H7 (cell line): ENCODE results near the gene NLRC3. TPM values are rescaled to one million over a fixed set of nuclear protein-coding genes. Genes with fewer than 3 reads are reported as not detected.

Experiments
- DNase-seq: peaks from one replicate; pipeline ENCODE4 v3.0.0; 2012
- H3K27me3 ChIP-seq: 2 replicates; pipeline ENCODE4 v1.6.0; 2011; ENCODE audit warnings: mild to moderate bottlenecking, low read length; ENCODE audit not compliant: control insufficient read depth, insufficient read depth
- H3K36me3 ChIP-seq: replicated peaks from 2 replicates; pipeline ENCODE4 v1.5.1; 2011; ENCODE audit warnings: low read length; ENCODE audit not compliant: control insufficient read depth, insufficient read depth
- H3K4me3 ChIP-seq: 2 replicates; pipeline ENCODE4 v1.5.1; 2011; ENCODE audit warnings: low read depth, mild to moderate bottlenecking, control low read depth, low read length, moderate library complexity; ENCODE audit not compliant: insufficient read depth
- total RNA-seq: library from RNA; depleted of rRNA; stranded (reverse); fragments of >200 nt; shearing (Covaris generic); gene quantifications from 2 replicates; pipeline ENCODE4 v1.2.3, GENCODE V29; 2014

Gene NLRC3
- total RNA-seq, 1 experiment from 2014 or later: 0.03 TPM

- peak; percentile 79 for DNase-seq
- Histone ChIP-seq H3K4me3 (no peak overlapping the region), H3K36me3 (peaks cover 3% of the 10 kb centered on the region)
These were observed 1.7 kb upstream of the NLRC3 start for GRCh38 chr16:3578610-3579551.

GRCh38 chr16:3578121-3578520 lies 918 bp upstream of the NLRC3 start:
- Histone ChIP-seq H3K4me3 (no peak overlapping the region), H3K27me3 (no peaks in the 10 kb centered on the region), H3K36me3 (peaks cover 2% of the 10 kb centered on the region)
- DNase-seq: peak; percentile 33

More at GRCh38 chr16:3578610-3579551, 1.7 kb upstream of the NLRC3 start:
- H3K27me3 ChIP-seq: no peaks in the 10 kb centered on the region

DNA sequence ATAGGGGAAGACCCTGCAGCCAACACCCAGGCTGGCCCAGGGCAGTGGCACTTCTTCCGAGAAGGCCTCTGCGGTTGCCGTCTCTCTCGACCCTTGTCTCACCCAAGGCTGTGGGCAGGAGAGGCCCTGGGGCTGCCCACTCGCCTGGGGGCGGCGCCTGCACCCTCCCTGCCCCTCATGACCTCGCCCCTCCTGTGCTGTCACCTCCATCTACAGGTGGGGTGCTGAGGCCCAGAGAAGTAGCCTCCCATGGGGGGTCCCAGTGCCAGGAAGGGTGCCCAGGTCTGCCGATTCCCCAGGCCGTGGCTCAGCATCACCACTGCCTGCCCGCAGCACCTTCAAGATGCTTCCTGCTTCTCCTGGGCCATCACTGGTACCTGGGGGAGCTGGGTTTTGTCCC lies 992 bp downstream of the NLRC3 start:
- H3K36me3 ChIP-seq: no peaks in the 10 kb centered on the region
- H3K4me3 ChIP-seq: no peak overlapping the region
- peak; percentile 45 for DNase-seq
- no peaks in the 10 kb centered on the region for H3K27me3 ChIP-seq

DNA sequence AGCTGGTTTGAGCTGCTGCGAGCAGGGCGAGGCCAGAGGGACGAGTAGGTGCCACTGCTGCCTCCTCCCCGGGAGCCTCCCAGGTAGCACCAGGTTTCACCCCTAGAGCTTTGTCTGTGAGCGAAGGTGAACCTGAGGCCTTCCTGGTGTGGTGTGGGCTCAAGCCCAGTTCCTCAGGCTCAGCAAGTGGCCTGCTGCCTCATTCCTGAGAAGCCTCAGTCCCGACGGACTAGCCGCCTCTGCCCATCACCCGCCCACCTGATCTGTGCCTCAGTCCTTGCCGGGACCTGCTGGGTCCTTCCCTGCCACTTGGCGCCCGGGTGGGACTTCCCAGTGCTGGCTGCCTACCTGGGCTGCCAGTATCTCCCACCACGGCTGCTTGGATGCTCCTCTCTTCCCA lies 1.7 kb downstream of the NLRC3 start:
- H3K27me3 ChIP-seq: no peaks in the 10 kb centered on the region
- no peaks in the 10 kb centered on the region for H3K36me3 ChIP-seq
- no peak overlapping the region for H3K4me3 ChIP-seq
- DNase-seq: peak; percentile 53

DNA sequence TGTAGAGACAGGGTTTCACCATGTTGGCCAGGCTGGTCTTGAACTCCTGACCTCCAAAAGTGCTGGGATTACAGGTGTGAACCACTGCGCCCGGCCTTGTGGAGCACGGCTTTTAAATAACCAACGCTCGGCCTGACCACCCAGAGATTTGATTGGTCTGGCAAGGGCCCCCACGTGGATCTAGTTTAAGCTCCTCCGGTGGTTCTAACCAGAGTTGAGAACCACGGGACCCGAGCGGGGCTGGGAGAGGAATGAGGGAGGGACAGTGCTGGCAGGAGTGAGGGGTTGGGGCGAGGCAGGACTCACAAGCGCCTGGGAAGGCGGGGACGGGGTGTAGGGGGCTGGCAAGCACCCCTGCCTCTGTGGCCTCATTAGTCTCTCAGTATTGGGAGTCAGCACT lies 3.0 kb downstream of the NLRC3 start:
- H3K27me3 ChIP-seq: no peaks in the 10 kb centered on the region
- no peaks in the 10 kb centered on the region for H3K36me3 ChIP-seq
- H3K4me3 ChIP-seq: no peak overlapping the region
- peak; percentile 36 for DNase-seq

- no peak overlapping the region for H3K4me3 ChIP-seq
- no peaks in the 10 kb centered on the region for H3K27me3 ChIP-seq
- no peak for DNase-seq
- no peaks in the 10 kb centered on the region for H3K36me3 ChIP-seq
These were observed 3.9 kb downstream of the NLRC3 start for GRCh38 chr16:3573146-3573815.

GRCh38 chr16:3570420-3571062 lies 6.7 kb downstream of the NLRC3 start:
- DNase-seq: peak; percentile 53
- H3K36me3 ChIP-seq: no peaks in the 10 kb centered on the region
- H3K27me3 ChIP-seq: no peaks in the 10 kb centered on the region
- H3K4me3 ChIP-seq: no peak overlapping the region

- H3K4me3 ChIP-seq: no peak overlapping the region
- no peaks in the 10 kb centered on the region for H3K27me3 ChIP-seq
- DNase-seq: no peak
- H3K36me3 ChIP-seq: no peaks in the 10 kb centered on the region
These were observed 7.4 kb downstream of the NLRC3 start for GRCh38 chr16:3569851-3570250.

GRCh38 chr16:3566990-3567389 lies 10.2 kb downstream of the NLRC3 start:
- Histone ChIP-seq H3K4me3 (no peak overlapping the region), H3K36me3 (no peaks in the 10 kb centered on the region), H3K27me3 (no peaks in the 10 kb centered on the region)
- DNase-seq: peak; percentile 78

DNA sequence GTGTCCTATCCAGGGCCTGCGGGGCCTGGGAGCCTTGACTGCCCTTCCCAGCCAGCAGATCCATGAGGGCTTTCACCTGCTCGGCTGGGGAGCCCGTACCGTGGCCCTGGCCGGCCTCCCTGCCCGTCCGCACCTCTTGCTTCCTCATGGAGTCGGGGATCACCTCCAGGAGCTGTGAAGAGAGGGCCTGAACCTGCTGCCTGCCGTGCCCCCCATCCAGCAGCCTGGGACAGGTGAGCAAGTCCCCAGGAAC lies 12.4 kb downstream of the NLRC3 start:
- no peak for DNase-seq
- no peaks in the 10 kb centered on the region for H3K27me3 ChIP-seq
- no peaks in the 10 kb centered on the region for H3K36me3 ChIP-seq
- H3K4me3 ChIP-seq: no peak overlapping the region

DNA sequence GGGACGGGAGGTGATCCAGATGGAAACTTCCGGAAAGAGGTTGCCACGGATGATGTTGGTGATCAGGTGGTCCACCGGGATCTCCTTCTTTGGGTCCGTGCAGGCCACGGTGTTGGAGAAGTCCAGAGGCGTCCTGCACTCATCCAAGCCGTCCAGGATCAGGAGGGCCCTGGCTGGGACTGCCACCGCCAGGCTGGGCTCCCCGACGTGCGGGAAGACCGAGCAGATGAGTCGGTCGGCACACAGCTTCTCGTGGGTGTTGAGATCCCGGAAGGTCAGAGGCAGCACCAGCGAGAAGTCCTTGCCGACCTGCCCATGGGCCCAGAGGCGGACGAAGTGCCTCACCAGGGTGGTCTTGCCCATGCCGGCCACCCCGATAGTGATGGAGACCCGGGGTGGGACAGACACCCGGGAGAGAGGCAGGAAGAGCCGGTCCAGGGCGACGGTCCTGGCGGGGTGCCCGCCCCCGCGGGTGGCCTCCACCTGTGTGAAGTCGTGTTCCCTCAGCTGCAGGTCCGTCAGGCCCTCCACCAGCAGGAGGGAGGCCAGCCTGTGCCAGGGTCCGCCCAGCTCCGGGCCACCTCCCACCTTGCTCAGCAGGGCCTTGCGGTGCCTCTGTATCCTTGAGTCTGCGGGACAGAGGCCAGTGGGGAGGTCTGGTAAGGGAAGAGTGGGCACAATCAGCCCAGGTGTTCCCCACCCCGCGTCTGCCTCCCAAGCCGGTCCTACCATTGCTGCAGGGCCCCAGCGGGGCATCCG lies 12.9 kb downstream of the NLRC3 start:
- DNase-seq: peak; percentile 60
- no peak overlapping the region for H3K4me3 ChIP-seq
- H3K36me3 ChIP-seq: no peaks in the 10 kb centered on the region
- H3K27me3 ChIP-seq: no peaks in the 10 kb centered on the region

GRCh38 chr16:3562914-3563480 lies 14.2 kb downstream of the NLRC3 start:
- DNase-seq: no peak
- Histone ChIP-seq H3K4me3 (no peak overlapping the region), H3K36me3 (no peaks in the 10 kb centered on the region), H3K27me3 (no peaks in the 10 kb centered on the region)

- Histone ChIP-seq H3K36me3 (no peaks in the 10 kb centered on the region), H3K4me3 (no peak overlapping the region), H3K27me3 (no peaks in the 10 kb centered on the region)
- no peak for DNase-seq
These were observed 15.6 kb downstream of the NLRC3 start for GRCh38 chr16:3561626-3562025.

DNA sequence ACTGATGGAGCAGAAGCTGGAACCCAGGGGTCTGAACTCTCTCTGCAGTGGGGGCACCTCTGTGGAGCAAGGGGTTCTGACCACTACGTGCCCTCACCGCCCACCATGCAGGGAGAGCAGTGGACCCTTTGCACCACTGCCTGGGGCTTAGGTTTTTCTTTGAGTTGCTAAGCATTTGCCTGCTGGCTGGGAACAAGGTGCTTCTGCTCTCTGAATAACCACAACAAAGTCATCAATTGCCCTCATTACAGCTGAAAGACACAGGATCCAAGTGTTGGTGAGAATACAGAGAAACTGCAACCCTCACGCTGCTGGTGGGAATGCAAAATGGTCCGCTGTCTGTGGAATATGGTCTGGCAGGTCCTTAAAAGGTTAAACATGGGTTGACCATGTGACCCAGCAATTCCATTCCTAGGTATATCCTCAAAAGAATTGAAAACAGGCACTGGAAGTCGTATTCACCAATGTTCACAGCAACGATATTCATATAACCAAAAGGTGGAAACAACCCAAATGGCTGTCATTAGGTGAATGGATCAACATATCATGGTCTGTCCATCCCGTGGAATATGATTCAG lies 22.8 kb downstream of the NLRC3 start:
- DNase-seq: no peak
- no peak overlapping the region for H3K4me3 ChIP-seq
- no peaks in the 10 kb centered on the region for H3K36me3 ChIP-seq
- peaks cover 13% of the 10 kb centered on the region; the same call in 1 of the 2 replicates for H3K27me3 ChIP-seq
